HG03103 (cell line): ENCODE results near the gene SMG7.
A peak's percentile ranks its signal among the peaks of the same experiment; 100 is the strongest.

ENCODE experiments used
- ATAC-seq: cut with Tn5 transposase; IDR thresholded peaks from one replicate; pipeline ENCODE4 v1.9.1; 2021; ENCODE audit warnings: low read depth; ENCODE audit not compliant: unreplicated experiment

The SMG7 gene

DNA sequence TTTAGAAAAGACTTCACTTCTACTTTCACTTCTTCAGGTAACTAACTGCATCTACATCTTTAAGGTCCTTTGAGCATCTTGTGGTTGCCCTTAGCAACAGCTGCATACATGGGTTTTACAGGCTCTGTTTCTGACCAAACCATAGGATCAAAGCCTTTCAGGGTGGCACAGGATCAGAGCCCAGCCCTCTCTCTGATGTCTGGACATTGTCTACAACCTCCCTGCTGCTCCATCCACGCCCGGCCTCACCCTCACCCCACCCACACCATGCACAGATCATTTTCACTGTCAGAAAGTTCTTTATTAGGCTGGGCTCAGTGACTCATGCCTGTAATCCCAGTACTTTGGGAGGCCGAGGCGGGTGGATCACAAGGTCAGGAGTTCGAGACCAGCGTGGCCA lies 112.7 kb downstream of the SMG7 start:
- ATAC-seq = no peak

DNA sequence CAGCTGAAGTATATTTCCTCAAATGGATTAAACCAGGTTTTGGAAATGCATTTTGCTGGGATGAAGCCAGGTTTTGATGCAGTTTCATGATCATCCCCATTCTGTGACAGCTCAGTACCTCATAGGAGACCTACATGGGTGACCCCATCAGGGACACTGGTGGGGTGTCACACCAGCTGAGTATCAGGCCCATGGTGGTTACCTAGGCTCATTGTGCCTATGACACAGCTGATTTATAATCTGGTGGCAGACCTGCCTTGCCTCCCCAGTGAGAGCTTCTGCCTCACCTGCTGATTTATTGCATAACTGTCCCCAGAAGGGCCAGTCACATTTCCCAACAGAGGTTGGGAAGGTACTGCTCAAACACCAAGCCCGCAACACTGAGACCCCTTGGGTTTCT lies 114.2 kb downstream of the SMG7 start:
- ATAC-seq = no peak

DNA sequence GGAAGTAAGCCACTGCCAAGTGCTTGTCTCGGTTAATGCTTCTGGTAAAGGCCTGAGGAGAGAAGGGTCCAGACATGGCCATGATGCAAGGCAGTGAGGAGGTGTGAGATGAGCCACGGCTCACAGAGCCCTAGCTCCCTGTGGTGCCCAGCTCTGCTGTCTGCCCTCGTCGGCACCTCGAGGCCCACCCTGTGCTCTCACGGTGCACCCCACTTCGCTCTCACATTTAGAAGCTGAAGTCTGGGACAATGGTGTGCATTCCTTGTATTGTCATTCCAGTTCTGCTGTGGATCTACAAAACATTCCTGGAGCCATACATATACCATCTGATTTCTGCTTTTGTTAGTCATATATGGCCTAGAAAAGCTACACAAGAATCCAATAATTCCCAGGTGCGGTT lies 114.6 kb downstream of the SMG7 start:
- no peak for ATAC-seq

DNA sequence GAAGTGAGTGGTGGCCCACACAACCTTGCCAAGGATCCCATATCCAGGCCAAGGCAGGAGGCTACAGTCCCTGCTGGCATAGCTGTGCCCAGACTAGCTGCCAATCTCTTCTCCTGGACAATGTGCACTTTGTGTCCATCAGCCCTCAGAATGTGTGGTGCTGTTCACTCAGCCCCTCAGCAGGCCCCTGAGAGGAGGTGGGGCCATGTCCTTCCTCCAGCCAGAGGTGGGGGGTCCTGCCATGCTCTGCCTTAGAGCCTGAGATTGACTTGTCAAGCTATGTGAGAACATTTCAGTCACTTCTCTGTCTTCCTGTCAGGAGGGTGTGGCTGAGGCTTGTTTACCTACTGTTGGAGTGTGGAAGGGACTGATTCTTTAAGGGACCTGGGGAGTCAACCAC lies 116.5 kb downstream of the SMG7 start:
- ATAC-seq = no peak

DNA sequence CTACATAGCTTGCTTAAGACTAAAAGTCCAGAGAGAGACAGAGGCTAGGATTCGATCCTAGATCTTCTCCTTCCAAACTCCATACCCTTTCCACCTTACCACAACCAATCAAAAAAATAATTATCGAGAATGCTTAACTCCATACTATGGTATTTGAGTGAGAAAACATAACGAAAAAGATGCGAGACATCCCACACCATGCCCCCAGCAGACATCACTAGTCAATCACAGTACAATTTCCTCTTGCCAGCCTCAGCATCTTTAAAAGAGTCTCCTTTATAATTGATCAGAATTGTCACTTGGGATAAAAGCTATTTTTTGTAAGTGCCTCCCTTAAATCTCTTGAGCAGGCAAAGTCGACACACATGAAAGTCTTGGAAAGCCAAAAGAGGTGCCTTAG lies 117.1 kb downstream of the SMG7 start:
- no peak for ATAC-seq

DNA sequence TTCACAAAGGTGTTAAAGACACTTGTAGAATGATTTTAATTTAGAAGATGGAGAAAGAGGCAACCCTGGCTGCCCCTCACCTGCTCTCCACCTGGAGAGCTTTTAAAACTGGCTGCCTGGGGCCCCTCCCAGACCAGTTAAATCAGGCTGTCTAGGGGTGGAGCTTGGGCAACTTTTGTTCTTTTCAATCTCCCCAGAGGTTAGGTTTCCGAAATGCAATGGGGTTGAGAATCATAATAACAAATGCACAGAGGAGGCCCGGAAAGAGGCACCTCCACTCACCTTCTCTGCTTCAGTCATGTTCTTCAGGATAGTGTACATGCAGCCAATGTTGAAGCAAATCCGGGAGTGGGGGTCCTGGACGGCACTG lies 117.6 kb downstream of the SMG7 start:
- peak; percentile 13 for ATAC-seq

DNA sequence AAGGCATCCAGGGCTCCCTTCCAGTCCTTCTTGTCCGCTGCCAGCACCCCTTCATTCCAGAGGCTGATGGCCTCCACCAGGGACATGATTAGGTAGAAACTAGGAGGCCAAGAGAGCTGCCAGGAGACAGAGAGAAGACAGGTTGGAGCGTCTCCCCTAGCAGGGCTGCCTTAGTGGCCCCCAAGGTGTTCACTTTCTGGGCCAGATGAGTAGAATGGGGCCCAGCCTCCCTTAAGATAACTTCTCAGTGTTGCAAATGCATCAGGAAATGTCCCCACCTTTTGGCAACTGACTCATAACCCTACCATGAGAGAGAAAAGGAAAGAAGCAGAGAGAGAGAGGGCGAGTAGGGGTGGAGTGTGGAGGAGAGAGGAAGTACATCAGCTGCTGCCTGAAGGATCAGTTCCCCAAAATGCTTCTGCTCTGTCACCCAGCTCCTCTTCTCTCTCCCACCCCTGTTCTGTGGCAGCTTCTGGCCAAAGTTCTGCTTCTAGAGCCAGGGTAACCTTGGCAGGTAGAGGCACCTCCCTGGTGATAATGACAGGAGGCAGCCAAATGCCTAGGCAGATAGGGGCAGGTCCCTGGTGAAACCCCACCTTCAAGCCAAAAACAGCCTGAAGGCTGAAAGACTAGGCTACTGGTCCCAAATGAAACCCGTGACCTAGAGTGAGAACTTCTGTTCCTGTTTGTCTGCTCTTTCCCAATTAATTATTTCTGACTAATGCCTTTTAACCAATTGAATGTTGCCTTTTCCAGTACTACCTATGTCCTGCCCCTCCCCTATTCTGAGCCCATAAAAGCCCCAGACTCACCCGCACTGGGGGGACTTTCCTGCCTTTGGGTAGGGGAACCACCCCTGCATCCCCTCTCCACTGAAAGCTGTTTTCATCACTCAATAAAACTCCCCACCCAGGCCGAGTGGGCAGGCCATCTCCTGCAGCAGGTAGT lies 118.2 kb downstream of the SMG7 start, which contains the start of gene NCF2:
Gene NCF2 (minus strand): TSS at position 216 of the 948 bp plus-strand sequence. CDS start 130 bp downstream, at position 86.
- ATAC-seq = peak; percentile 71

DNA sequence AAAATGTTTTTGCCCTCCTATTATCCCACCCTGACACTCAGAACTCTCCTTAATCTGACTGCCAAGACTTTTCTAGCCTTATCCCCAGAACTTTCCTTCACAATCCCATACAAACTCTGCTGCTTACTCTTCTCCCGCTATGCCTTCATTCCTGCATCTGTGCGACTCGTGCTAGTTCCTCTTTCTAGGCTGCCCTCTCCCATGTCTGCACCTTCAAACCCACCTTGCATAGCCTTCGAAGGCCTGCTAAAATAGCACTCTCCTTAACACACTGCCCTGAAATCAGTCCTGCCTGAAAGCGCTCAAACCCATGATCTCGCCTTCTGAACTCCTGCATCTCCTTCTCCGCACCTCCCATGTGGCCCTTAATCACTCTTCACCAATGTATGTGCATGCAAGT lies 120.4 kb downstream of the SMG7 start:
- no peak for ATAC-seq

DNA sequence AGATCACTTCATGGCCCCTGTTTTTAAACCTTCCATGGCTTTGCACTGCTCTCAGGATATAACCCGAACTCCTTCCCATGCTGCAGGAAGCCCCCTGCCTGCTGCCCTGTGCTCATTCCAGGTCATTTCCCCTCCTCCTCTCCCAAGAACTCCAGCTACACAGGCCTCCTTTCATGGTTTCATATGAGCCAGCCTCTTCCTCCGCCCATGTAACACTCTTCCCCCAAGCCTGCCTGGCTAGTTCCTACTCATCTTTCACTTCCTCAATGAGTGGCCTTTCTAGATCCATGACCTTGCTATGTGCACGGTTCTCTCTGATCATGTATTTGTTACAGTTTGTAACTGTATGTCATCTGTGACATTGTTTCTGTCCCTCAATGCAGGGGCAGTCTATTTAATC lies 121.1 kb downstream of the SMG7 start:
- peak; percentile 46 for ATAC-seq

DNA sequence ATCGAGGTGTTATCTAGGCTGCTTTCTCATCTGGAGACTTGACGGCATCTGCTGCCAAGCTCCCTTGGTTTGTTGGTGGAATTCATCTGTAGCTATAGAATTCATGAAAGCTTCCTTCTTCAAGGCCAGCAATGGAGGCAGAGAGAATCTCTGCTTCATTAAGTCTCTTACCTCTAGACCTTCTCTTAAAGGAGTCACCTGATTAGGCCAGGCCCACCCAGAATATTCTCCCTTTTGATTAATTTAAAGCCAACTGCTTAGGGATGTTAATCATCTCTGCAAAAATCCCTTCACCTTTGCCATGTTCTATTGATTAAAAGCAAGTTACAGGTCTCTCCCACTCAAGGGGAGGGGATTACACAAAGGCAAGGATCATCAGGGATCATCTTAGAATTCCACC lies 123.2 kb downstream of the SMG7 start:
- no peak for ATAC-seq

DNA sequence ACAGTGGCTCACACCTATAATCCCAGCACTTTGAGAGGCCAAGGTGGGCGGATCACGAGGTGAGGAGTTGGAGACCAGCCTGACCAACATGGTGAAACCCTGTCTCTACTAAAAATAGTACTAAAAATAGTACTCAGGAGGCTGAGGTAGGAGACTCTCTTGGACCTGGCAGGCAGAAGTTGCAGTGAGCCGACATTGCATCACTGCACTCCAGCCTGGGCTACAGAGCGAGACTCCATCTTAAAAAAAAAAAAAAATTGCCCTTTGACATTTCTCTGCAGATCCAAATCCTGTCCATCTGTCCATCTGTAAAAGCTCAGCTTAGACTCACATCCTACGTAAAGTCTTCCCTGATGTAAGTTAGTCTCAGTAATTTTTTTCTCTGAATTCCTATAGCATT lies 124.2 kb downstream of the SMG7 start:
- no peak for ATAC-seq

DNA sequence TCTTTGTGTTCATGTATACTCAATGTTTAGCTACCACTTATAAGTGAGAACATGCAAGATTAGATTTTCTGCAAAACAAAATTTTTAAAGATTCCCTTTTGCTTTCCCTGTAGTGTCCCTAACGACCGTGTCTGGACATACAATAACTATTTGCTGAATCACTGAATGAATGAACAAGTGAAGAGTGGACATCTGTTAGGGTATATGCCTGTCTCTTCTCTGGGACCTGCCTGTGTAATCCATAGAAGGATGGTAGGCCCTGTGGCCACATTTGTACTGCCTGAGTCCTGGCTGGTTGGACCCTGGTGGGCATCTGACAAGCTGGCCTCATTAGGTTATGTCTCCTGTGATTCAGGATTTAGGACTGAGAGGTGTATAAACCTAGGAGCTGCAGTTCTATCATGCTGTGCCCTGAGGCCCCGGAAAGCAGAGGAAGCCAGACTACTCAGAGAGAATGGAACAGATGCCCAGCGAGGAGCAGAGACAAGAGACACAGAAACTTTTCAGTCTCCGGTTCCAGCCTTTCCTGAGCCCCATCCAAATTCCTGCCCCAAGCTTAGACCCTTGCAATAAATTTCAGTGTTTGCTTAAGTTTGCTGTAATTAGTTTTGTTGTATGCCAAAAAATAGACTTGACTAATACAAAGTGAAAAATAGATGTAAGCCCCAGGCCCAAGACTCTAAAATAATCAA lies 125.5 kb downstream of the SMG7 start:
- no peak for ATAC-seq

DNA sequence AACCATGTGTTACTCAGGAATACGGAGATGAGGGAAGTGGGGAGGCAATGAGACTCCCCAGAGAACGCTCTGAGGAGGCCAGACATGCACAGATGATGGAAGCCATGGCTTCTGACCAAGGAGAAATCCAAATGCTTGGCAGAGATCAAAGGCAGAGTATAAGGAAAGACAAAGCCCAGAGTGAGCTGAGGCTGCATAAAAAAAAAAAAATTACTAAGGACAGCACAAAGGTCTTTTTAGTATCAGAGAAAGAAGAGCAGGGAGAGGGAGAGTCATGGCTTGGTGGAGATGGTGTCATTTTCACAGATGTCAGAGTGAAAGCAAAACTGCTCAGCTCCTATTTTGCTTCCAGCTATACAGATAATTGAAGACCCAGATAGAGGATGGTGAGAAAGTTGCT lies 126.1 kb downstream of the SMG7 start:
- peak; percentile 63 for ATAC-seq

DNA sequence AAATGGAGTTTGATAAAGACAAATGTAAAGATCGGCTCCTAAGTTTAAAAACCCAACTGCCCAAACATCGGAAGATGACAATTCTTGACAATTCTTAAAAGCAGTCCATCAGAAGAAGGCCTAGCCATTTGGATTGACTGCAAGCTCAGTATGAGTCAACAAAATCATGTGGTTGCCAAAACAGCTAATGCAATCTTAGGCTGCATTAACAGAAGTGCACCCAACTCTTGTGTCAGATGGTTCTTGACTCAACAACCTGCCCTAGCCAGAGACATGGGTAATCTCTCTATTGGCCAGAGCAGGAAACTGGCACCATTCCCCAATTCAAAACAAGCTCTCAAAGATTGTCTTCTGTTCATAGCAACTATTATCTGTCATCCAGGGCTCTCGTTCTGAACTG lies 127.8 kb downstream of the SMG7 start:
- no peak for ATAC-seq

DNA sequence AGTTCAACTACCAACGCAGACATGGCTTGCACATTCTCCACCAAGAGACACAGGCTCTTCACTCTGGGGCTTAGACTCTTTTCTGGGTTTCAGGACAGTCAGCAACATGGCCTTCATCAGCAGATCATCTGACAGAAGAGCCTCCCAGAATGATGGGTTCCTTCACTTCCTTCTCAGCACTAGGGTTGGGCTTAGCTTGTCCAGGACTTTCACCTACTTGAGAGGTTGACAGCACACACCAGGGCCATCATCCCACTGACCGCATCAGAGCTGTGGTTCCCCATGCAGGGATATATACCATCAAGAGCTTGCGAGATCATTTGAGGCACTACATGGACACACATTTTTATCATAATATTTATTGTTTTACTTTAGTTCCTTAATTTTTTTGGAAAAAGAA lies 128.3 kb downstream of the SMG7 start:
- no peak for ATAC-seq

DNA sequence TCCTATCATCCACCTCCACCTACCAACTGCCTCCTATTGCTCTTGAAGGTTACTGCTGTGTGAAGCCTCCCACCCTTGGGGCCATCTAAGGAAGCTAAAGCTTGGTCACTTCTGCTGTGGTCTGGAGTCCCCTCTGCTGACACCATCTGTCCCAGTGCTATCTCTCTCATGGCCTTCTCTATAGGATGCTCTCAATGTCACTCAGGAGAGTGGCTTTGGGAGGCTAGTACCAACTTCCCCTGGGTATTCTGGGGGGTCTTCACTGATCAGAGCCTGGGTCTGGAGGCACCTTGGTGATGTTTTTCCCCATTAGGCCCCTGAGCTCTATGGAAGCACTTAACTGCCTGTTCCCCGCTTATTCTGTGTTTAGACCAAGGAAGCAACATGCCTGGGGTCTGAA lies 130.2 kb downstream of the SMG7 start:
- ATAC-seq = no peak
